ENCODE results near the gene TBC1D17.

DNA sequence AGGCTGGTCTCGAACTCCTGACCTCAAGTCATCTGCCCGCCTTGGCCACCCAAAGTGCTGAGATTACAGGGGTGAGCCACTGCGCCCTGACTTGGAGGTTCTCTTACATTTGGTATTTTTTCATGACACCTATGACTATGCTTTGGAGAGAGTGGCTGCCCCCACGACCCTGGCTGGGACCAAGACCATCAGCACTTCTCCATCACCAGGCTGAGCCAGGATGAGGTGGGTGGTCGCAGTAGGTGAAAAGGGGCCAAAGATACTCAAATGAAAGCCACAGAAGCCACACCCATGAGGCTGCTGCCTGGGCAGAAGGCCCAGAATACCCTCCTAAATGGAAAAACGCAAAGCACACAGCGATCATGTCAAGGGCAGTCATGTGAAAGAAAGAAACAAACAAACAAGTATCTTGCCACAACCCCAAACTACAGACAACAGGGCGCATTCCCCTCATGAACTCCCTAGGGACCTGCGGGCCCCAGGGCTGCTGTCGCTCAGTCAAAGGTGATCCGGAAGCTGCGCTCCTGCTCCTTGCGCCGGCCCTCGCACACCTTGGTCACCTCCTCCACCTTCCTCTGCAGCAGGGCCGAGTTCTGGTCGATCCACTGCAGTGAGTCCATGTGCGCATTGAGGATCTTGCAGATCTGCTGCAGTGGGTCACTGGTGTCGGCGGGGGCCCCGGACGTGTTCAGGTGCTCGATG, 30.4 kb downstream of the TBC1D17 start:
- TF ChIP-seq, protein P1, sequence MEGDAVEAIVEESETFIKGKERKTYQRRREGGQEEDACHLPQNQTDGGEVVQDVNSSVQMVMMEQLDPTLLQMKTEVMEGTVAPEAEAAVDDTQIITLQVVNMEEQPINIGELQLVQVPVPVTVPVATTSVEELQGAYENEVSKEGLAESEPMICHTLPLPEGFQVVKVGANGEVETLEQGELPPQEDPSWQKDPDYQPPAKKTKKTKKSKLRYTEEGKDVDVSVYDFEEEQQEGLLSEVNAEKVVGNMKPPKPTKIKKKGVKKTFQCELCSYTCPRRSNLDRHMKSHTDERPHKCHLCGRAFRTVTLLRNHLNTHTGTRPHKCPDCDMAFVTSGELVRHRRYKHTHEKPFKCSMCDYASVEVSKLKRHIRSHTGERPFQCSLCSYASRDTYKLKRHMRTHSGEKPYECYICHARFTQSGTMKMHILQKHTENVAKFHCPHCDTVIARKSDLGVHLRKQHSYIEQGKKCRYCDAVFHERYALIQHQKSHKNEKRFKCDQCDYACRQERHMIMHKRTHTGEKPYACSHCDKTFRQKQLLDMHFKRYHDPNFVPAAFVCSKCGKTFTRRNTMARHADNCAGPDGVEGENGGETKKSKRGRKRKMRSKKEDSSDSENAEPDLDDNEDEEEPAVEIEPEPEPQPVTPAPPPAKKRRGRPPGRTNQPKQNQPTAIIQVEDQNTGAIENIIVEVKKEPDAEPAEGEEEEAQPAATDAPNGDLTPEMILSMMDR (conservative IDR thresholded peaks at IDR 0.05; ENCODE audit: low read depth, low read length), result no peak
- TF ChIP-seq EZH2 (IDR thresholded peaks at IDR 0.05; ENCODE audit: borderline replicate concordance, low read depth, low read length, poor library complexity, severe bottlenecking), result no peak
